HepG2 (cell line): ENCODE results near the gene EMID1. TPM values are rescaled to one million over a fixed set of nuclear protein-coding genes. Genes with fewer than 3 reads are reported as not detected.
A peak's percentile ranks its signal among the peaks of the same experiment; 100 is the strongest.

Experiments used
- ATAC-seq: fragments of 200-7000 bp; cut with Tn5 transposase; 3 replicates; pipeline ENCODE4 v1.9.1; 2020; ENCODE audit warnings: mild to moderate bottlenecking, moderate library complexity
- BruUV-seq: library from RNA; stranded (reverse); fragments of 400-500 nt; replicated peaks from 2 replicates; lab custom pipeline; 2021; lab: Mats Ljungman, UMichigan
- CTCF ChIA-PET: fragments of 300-600 bp; formaldehyde crosslinking; extraction: SDS; loops from one replicate; lab custom pipeline; 2021; ENCODE audit warnings: low total read pairs, inconsistent platforms, low intra/inter-chr PET ratio; lab: Yijun Ruan, JAX
- POLR2A ChIA-PET: fragments of 350-600 bp; sonication (Branson Sonifier 250); formaldehyde crosslinking; loops from one replicate; lab custom pipeline; 2020; ENCODE audit warnings: antibody characterized with exemption, inconsistent platforms; lab: Yijun Ruan, JAX
- DNase-seq: peaks from one replicate; pipeline ENCODE4 v3.0.0-alpha.2; 2015; ENCODE audit warnings: low spot score
- FAIRE-seq: peaks from 3 replicates; lab custom pipeline; 2011; peaks lifted over from hg19 to GRCh38; lab: Jason Lieb, UNC
- H2AFZ ChIP-seq: one replicate; pipeline ENCODE4 v1.6.1; 2011; ENCODE audit warnings: low read length, inconsistent platforms
- H3K27ac ChIP-seq: fragments of 300-600 bp; 3 replicates; pipeline ENCODE4 v1.8.0; 2011; ENCODE audit warnings: mixed run types, mild to moderate bottlenecking, mixed read lengths, low read length, inconsistent platforms; ENCODE audit not compliant: insufficient read depth; ENCODE audit errors: extremely low read length
- H3K27me3 ChIP-seq, 2 experiments: fragments of 200-600 bp in 1 of 2; 2 replicates in 1 of 2; 3 replicates in 1 of 2; pipeline versions ENCODE4 v1.6.0 to v1.8.0; 2011; ENCODE audit warnings: low read length in 2 of 2, mild to moderate bottlenecking in 2 of 2, moderate library complexity in 2 of 2, inconsistent platforms in 1 of 2; ENCODE audit not compliant: insufficient read depth in 2 of 2, control insufficient read depth in 1 of 2
- H3K36me3 ChIP-seq, 2 experiments: fragments of 200-600 bp in 1 of 2; replicated peaks in 1 of 2; 2 replicates in 1 of 2; 3 replicates in 1 of 2; pipeline versions ENCODE4 v1.5.1 to v1.8.0; 2011; ENCODE audit warnings: low read length in 2 of 2, inconsistent platforms in 1 of 2; ENCODE audit not compliant: insufficient read depth in 2 of 2, control insufficient read depth in 1 of 2
- H3K4me1 ChIP-seq: 2 replicates; pipeline ENCODE4 v1.5.1; 2012; ENCODE audit warnings: low read length, inconsistent platforms; ENCODE audit not compliant: insufficient read depth
- H3K4me2 ChIP-seq: 2 replicates; pipeline ENCODE4 v1.6.0; 2011; ENCODE audit warnings: low read depth, low read length, inconsistent platforms
- H3K4me3 ChIP-seq, 3 experiments: fragments of 200-600 bp in 1 of 3; sonication (generic), shearing (Covaris generic) in 1 of 3; replicated peaks in 1 of 3; 2 replicates each; pipeline ENCODE4 v1.5.1; 2011 to 2016; ENCODE audit warnings: low read length in 3 of 3, inconsistent platforms in 2 of 3, low read depth in 2 of 3, mild to moderate bottlenecking in 2 of 3, control low read depth in 1 of 3, mixed read lengths in 1 of 3; ENCODE audit not compliant: insufficient read depth in 1 of 3
- H3K79me2 ChIP-seq: one replicate; pipeline ENCODE4 v1.6.1; 2011; ENCODE audit warnings: low read length, inconsistent platforms; ENCODE audit not compliant: insufficient read depth
- H3K9ac ChIP-seq: 2 replicates; pipeline ENCODE4 v1.6.0; 2011; ENCODE audit warnings: mild to moderate bottlenecking, low read depth, low read length, inconsistent platforms; ENCODE audit not compliant: insufficient read depth
- H3K9me3 ChIP-seq: 2 replicates; pipeline ENCODE4 v1.5.1; 2012; ENCODE audit warnings: mild to moderate bottlenecking, low read length
- H4K20me1 ChIP-seq: 2 replicates; pipeline ENCODE4 v1.6.0; 2011; ENCODE audit warnings: inconsistent platforms, mild to moderate bottlenecking, low read length, moderate library complexity; ENCODE audit not compliant: insufficient read depth
- GLI4 ChIP-seq: sonication (generic); formaldehyde crosslinking; IDR thresholded peaks from 2 replicates; pipeline ENCODE4 v1.5.1; 2020; ENCODE audit warnings: missing genetic modification reagents, mild to moderate bottlenecking, moderate library complexity, borderline replicate concordance
- PLRG1 ChIP-seq: fragments of 450-650 bp; conservative IDR thresholded peaks from 2 replicates; pipeline ENCODE4 v1.6.1; 2016
- RBFOX2 ChIP-seq: fragments of 200-400 bp; formaldehyde crosslinking; IDR thresholded peaks from 2 replicates; pipeline ENCODE4 v1.6.1; 2017; ENCODE audit warnings: low read depth, mild to moderate bottlenecking, low read length
- SALL1 ChIP-seq: sonication (generic); formaldehyde crosslinking; IDR thresholded peaks from 2 replicates; pipeline ENCODE4 v1.8.0; 2022; ENCODE audit warnings: mild to moderate bottlenecking, missing genetic modification reagents
- ZNF124 ChIP-seq: sonication (generic); formaldehyde crosslinking; IDR thresholded peaks from 2 replicates; pipeline ENCODE4 v1.4.0; 2020; ENCODE audit warnings: missing genetic modification reagents
- ZNF207 ChIP-seq: fragments of 450-650 bp; IDR thresholded peaks from 2 replicates; pipeline ENCODE4 v1.6.1; 2016; ENCODE audit warnings: antibody characterized with exemption, borderline replicate concordance
- ZNF460 ChIP-seq: sonication (generic); formaldehyde crosslinking; IDR thresholded peaks from 2 replicates; pipeline ENCODE4 v1.5.1; 2020; ENCODE audit warnings: missing genetic modification reagents, mild to moderate bottlenecking, borderline replicate concordance
- ZNF552 ChIP-seq: sonication (generic); formaldehyde crosslinking; IDR thresholded peaks from 2 replicates; pipeline ENCODE4 v1.9.0; 2022; ENCODE audit warnings: missing genetic modification reagents, mild to moderate bottlenecking, borderline replicate concordance
- ZNF564 ChIP-seq: sonication (generic); formaldehyde crosslinking; IDR thresholded peaks from 2 replicates; pipeline ENCODE4 v1.8.1; 2023; ENCODE audit warnings: mild to moderate bottlenecking, missing genetic modification reagents
- ZNF615 ChIP-seq: sonication (generic); formaldehyde crosslinking; IDR thresholded peaks from 2 replicates; pipeline ENCODE4 v1.5.0; 2020; ENCODE audit warnings: mild to moderate bottlenecking, missing genetic modification reagents, borderline replicate concordance
- WGBS: methylation state at CpG from one replicate; pipeline ENCODE4 v1.1.6; 2017; ENCODE audit warnings: low lambda C conversion rate; 5-methylcytosine and 5-hydroxymethylcytosine counted together
- in situ Hi-C: cut with HindIII; loops from 2 replicates; pipeline ENCODE4 v1.10.0; 2017; ENCODE audit warnings: low pct_unique_long_range_greater_than_20kb; ENCODE audit not compliant: extremely low pct_ligation_motif_present
- intact Hi-C: fragments of 100-400 bp; cut with micrococcal nuclease; formaldehyde crosslinking; loops from one replicate; pipeline ENCODE4 v1.10.0; 2022; ENCODE audit not compliant: unreplicated experiment
- polyA plus RNA-seq, 8 experiments: library from polyadenylated mRNA; depleted of rRNA in 3 of 8; stranded (reverse) in 7 of 8; unstranded in 1 of 8; fragments of >200 nt; fragmentation: Illumina TruSeq in 4 of 8; extraction: Trizol in 4 of 8; gene quantifications; 2 replicates each; pipeline versions ENCODE4 v1.2.1 to v1.2.3, GENCODE V29; 2011 to 2016; ENCODE audit warnings: low read depth in 4 of 8, missing spikeins in 1 of 8, mixed read lengths in 1 of 8; ENCODE audit not compliant: insufficient read depth in 1 of 8
- total RNA-seq, 5 experiments: library from RNA; depleted of rRNA; stranded (reverse); fragments of >200 nt; fragmentation: Illumina TruSeq; extraction: Trizol; gene quantifications; 2 replicates each; pipeline ENCODE4 v1.2.3, GENCODE V29; 2016; ENCODE audit warnings: low read depth in 1 of 5
- TF ChIP-seq, protein P1 (sequence below): sonication (generic); formaldehyde crosslinking; IDR thresholded peaks from 2 replicates; pipeline ENCODE4 v1.4.0; 2020; ENCODE audit warnings: missing genetic modification reagents
- TF ChIP-seq, protein P2 (sequence below), 2 experiments: fragments of 450-650 bp in 1 of 2; sonication (generic) in 1 of 2; formaldehyde crosslinking; IDR thresholded peaks; 2 replicates each; pipeline versions ENCODE4 v1.5.0 to v1.8.0; 2020 to 2022; ENCODE audit warnings: mild to moderate bottlenecking in 1 of 2, missing genetic modification reagents in 1 of 2
- TF ChIP-seq, protein P3 (sequence below): sonication (generic); formaldehyde crosslinking; IDR thresholded peaks from 2 replicates; pipeline ENCODE4 v1.4.0; 2020; ENCODE audit warnings: missing genetic modification reagents
- TF ChIP-seq, protein P4 (sequence below): sonication (generic); formaldehyde crosslinking; IDR thresholded peaks from 2 replicates; pipeline ENCODE4 v1.4.0; 2020; ENCODE audit warnings: low read depth, mild to moderate bottlenecking, missing genetic modification reagents
- TF ChIP-seq, protein P5 (sequence below): sonication (generic); formaldehyde crosslinking; conservative IDR thresholded peaks from 2 replicates; pipeline ENCODE4 v1.4.0; 2020; ENCODE audit warnings: missing genetic modification reagents

Gene EMID1
- total and polyA plus RNA-seq, 2 of the 13 experiments (the other 11 are each of a cell fraction or from before 2014, with no cell fraction given) = 0.45 to 0.82 TPM

DNA sequence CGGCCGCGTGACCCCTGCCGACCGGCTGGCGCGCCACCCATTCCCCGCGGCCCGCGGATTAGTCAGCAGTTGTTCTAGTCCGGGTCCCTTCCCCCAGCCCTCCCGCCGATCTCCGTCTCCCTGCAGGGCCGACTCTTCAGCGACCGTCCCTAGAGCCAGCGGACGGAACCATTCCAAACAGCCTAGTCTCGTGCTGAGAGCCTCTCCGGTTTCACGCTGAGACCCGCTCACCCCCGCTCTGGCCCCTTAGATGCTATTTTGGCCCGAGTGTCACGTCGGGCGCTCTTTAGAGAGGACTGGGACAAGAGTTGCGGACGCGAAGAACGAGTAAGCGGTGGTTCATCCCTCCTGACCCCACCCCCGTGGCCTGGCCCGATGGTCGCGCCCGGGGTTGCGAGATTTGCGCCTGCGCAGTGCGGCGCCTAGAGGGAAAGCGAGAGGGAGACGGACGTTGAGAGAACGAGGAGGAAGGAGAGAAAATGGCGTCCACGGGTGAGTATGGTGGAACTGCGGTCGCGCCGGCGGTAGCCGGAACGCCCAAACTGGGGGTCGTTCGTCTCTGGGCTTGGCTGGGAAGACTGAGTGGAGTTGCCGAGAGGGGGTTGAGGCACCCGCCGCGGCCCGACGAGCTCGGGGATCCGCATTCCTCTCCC is 62.3 kb downstream of the EMID1 start, which contains the start of the genes EWSR1 and RHBDD3 (continued):
- TF ChIP-seq, protein P1, sequence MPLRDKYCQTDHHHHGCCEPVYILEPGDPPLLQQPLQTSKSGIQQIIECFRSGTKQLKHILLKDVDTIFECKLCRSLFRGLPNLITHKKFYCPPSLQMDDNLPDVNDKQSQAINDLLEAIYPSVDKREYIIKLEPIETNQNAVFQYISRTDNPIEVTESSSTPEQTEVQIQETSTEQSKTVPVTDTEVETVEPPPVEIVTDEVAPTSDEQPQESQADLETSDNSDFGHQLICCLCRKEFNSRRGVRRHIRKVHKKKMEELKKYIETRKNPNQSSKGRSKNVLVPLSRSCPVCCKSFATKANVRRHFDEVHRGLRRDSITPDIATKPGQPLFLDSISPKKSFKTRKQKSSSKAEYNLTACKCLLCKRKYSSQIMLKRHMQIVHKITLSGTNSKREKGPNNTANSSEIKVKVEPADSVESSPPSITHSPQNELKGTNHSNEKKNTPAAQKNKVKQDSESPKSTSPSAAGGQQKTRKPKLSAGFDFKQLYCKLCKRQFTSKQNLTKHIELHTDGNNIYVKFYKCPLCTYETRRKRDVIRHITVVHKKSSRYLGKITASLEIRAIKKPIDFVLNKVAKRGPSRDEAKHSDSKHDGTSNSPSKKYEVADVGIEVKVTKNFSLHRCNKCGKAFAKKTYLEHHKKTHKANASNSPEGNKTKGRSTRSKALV = no peak
- TF ChIP-seq ZNF124 (CRISPR knock-in tag) = no peak

DNA sequence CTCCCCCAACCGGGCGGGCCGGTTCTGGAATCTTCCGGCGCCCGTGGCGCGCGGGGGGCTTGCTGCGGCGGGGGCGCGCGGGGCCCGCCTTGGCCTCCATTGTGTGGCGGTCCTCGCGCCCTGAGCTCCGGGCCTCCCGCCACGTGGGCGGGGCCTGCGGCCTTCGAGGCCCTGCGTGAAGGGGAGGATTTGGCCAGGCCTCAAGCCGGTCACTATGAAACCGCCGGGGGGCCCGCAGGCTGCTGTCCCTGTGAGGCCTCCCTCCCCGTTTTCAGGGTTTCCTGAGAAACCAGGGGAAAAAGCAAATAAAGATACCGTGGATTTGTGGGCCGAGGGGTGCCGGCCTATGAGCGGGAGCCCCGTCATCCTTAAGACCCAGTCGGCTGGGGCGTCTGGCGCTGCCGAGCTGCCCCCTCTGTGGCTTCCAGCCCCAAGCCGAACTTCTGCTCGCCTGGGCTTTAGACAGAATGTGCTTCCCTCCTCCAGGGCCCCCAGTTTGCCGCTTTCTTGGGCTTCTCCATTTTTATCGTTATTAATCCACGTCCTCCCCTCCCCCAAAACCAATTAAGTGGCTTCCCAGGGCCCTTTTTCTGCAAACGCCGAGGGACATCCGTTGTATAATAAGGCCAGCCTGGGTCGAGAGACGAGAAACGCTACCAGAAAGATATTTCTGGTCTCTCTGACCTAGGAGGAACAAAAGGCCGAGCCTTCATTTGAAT is 63.0 kb downstream of the EMID1 start:
- no peak for FAIRE-seq
- ATAC-seq = peak; percentile 23
- Histone ChIP-seq H3K27me3 (no peaks in the 10 kb centered on the region; a peak in 1 of 5 replicates), H3K9ac (peak overlapping the region; percentile 100), H3K27ac (peak overlapping the region; percentile 98), H4K20me1 (peaks cover 43% of the 10 kb centered on the region), H3K4me2 (peak overlapping the region; percentile 90), H3K36me3 (peaks cover 7 to 40% of the 10 kb centered on the region in 2 experiments), H3K79me2 (peaks cover 77% of the 10 kb centered on the region), H3K4me1 (peaks cover 56% of the 10 kb centered on the region), H3K9me3 (no peaks in the 10 kb centered on the region), H2AFZ (no peak overlapping the region), H3K4me3 (peak overlapping the region; percentile 75 to 96 (median 93))
- ChIA-PET POLR2A (interaction anchor here (0.5 to 1.2 kb wide), 2 partner anchors 8 to 14 kb away, joined by 3 to 4 read pairs; no protein-coding TSS in a partner anchor), CTCF (no interaction called here)
- intact Hi-C loops (no loop called here), in situ Hi-C loops (no loop called here)
- DNase-seq = peak; percentile 41
- under 1% methylated on average over 11 of the region's 51 CpGs for WGBS
- no TSS peak for BruUV-seq
- TF ChIP-seq ZNF564 (CRISPR knock-in tag) (no peak), ZNF460 (CRISPR knock-in tag) (no peak), GLI4 (CRISPR knock-in tag) (peak; percentile 84; the same call in 1 of the 2 replicates), RBFOX2 (peak; percentile 88), SALL1 (peak; percentile 24), ZNF615 (CRISPR knock-in tag) (peak; percentile 18; the same call in 1 of the 2 replicates), PLRG1 (no peak), ZNF207 (no peak), ZNF124 (CRISPR knock-in tag) (no peak), ZNF552 (CRISPR knock-in tag) (no peak)
- TF ChIP-seq, protein P2, sequence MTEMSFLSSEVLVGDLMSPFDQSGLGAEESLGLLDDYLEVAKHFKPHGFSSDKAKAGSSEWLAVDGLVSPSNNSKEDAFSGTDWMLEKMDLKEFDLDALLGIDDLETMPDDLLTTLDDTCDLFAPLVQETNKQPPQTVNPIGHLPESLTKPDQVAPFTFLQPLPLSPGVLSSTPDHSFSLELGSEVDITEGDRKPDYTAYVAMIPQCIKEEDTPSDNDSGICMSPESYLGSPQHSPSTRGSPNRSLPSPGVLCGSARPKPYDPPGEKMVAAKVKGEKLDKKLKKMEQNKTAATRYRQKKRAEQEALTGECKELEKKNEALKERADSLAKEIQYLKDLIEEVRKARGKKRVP (CRISPR knock-in tag; IDR thresholded peaks at IDR 0.05) = peak in 1 of 2 experiments; percentile 54; a peak in 1 of 4 replicates
- TF ChIP-seq, protein P3, sequence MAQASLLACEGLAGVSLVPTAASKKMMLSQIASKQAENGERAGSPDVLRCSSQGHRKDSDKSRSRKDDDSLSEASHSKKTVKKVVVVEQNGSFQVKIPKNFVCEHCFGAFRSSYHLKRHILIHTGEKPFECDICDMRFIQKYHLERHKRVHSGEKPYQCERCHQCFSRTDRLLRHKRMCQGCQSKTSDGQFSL = no peak; the same call in 1 of the 2 replicates
- TF ChIP-seq, protein P4, sequence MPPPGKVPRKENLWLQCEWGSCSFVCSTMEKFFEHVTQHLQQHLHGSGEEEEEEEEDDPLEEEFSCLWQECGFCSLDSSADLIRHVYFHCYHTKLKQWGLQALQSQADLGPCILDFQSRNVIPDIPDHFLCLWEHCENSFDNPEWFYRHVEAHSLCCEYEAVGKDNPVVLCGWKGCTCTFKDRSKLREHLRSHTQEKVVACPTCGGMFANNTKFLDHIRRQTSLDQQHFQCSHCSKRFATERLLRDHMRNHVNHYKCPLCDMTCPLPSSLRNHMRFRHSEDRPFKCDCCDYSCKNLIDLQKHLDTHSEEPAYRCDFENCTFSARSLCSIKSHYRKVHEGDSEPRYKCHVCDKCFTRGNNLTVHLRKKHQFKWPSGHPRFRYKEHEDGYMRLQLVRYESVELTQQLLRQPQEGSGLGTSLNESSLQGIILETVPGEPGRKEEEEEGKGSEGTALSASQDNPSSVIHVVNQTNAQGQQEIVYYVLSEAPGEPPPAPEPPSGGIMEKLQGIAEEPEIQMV = 0 out of 2 replicates have a peak, but pooled peaks have one; percentile 10
- TF ChIP-seq, protein P5, sequence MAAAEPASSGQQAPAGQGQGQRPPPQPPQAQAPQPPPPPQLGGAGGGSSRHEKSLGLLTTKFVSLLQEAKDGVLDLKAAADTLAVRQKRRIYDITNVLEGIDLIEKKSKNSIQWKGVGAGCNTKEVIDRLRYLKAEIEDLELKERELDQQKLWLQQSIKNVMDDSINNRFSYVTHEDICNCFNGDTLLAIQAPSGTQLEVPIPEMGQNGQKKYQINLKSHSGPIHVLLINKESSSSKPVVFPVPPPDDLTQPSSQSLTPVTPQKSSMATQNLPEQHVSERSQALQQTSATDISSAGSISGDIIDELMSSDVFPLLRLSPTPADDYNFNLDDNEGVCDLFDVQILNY (CRISPR knock-in tag) = 0 out of 2 replicates have a peak, but pooled peaks have one; percentile 55
